ENCODE data around the gene ESAM. TPM values are rescaled to one million over a fixed set of nuclear protein-coding genes. Genes with fewer than 3 reads are reported as not detected.

The ESAM gene
- total and polyA plus RNA-seq, 2 of the 8 experiments (the other 6 are each of a cell fraction or from before 2014, with no cell fraction given): 0.09 TPM; not detected in 1

DNA sequence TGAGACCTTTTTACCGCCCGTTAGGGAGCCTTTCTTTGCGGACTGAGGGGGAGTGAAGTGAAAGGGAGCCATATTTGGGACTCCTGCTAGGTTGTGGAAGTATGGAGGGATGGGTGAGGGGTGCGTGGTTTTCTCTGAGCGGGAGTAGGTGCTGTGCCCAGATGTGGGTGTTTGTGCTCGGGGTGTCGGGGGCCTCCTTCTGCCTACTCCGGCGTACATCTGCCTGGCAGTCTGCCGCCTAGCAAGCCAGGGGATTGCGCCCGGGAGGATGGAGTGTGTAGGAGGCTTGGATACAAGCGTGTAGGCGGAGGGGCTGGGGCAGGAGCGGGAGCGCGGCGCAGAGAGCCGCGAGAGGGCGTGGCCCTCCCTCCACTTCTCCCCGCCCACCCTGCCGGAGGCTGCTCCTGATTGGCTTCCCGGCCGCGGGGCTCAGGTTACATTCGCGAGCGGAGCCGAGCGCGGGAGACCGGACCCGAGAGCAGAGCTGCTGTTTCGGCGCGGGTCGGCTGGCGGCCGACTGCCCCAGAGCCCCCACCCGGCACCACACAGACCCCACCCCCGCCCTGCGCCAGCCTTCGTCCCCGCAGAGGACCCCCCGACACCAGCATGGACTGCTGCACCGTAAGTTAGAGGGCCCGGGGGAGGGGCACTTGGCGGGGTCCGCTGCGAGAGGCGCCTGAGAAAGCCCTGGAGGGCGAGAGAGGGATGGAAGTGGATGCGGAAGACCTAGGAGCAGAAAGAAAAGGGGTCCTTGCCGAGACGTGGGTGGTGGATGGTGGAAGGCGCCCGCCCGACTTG is 22.4 kb downstream of the ESAM start, which contains the start of gene NRGN:
NRGN (plus strand) TSS at position 464 of the 798 bp plus-strand sequence; CDS start at position 607, 143 bp downstream.
- Histone ChIP-seq H3K4me2 (ENCODE audit: insufficient read depth in 1 of 2, low read depth in 2 of 2, low read length in 2 of 2) (peak within 1 kb of the TSS; percentile 75 to 97), H3K36me3 (ENCODE audit: control insufficient read depth in 2 of 4, insufficient read depth in 4 of 4, low read length in 3 of 4) (no peaks in the 10 kb centered on the region), H2BK5ac (ENCODE audit: low read depth, low read length) (no peak within 1 kb of the TSS), H3K56ac (replicated peaks; ENCODE audit: insufficient read length, low read depth, low read length) (peak within 1 kb of the TSS; percentile 32), H3K4ac (replicated peaks; ENCODE audit: insufficient read length, low read depth, low read length) (peak within 1 kb of the TSS; percentile 21), H2BK120ac (replicated peaks; ENCODE audit: low read depth, low read length) (no peak within 1 kb of the TSS), H2BK12ac (ENCODE audit: low read depth, low read length) (peak within 1 kb of the TSS; percentile 17; the same call in 1 of the 2 replicates), H4K91ac (replicated peaks; ENCODE audit: insufficient read length, low read length) (no peak within 1 kb of the TSS), H2AFZ (ENCODE audit: low read length) (no peak within 1 kb of the TSS), H3K23ac (ENCODE audit: insufficient read length) (no peak within 1 kb of the TSS), H4K20me1 (replicated peaks in 1 of 2; ENCODE audit: control insufficient read depth in 1 of 2, insufficient read depth in 2 of 2, low read length in 2 of 2) (peaks cover 10 to 15% of the 10 kb centered on the region in 2 experiments), H3K79me2 (ENCODE audit: control insufficient read depth in 1 of 2, insufficient read depth in 2 of 2, low read length in 2 of 2) (no peaks in the 10 kb centered on the region), H3K14ac (ENCODE audit: insufficient read length) (no peak within 1 kb of the TSS), H2BK15ac (ENCODE audit: low read length) (no peak within 1 kb of the TSS), H3K79me1 (ENCODE audit: low read depth, low read length) (no peaks in the 10 kb centered on the region), H2AK5ac (ENCODE audit: low read depth, low read length) (no peak within 1 kb of the TSS), H3K9ac (replicated peaks in 1 of 4; ENCODE audit: extremely low read depth in 1 of 4, low read depth in 3 of 4, low read length in 3 of 4) (0 out of 7 replicates have a peak within 1 kb of the TSS, but pooled peaks of 1 of the 4 experiments have one; percentile 1), H3K9me3 (ENCODE audit: insufficient read depth in 2 of 2, low read depth in 1 of 2, low read length in 1 of 2) (no peaks in the 10 kb centered on the region), H3K4me3 (ENCODE audit: extremely low read depth in 1 of 4, insufficient read depth in 2 of 4, low read depth in 3 of 4, low read length in 4 of 4) (peak within 1 kb of the TSS; percentile 40 to 68 (median 62)), H3K23me2 (ENCODE audit: low read depth, low read length) (peaks cover 9% of the 10 kb centered on the region), H4K5ac (ENCODE audit: insufficient read length, low read depth, low read length) (no peak within 1 kb of the TSS), H4K8ac (ENCODE audit: extremely low read depth, insufficient read depth, low read length) (no peak within 1 kb of the TSS), H2BK20ac (ENCODE audit: low read length) (no peak within 1 kb of the TSS), H3K27ac (ENCODE audit: low read depth, low read length) (no peak within 1 kb of the TSS), H3K27me3 (replicated peaks in 1 of 4; ENCODE audit: control insufficient read depth in 3 of 4, extremely low read depth in 1 of 4, insufficient read depth in 3 of 4, low read length in 3 of 4) (peaks cover 69 to 93% (median 83%) of the 10 kb centered on the region in 4 experiments), H3K18ac (ENCODE audit: extremely low read depth, low read length) (no peak within 1 kb of the TSS), H3K4me1 (replicated peaks in 1 of 4; ENCODE audit: control insufficient read depth in 3 of 4, insufficient read depth in 4 of 4, low read length in 3 of 4) (peaks cover 0 to 15% (median 2%) of the 10 kb centered on the region in 4 experiments; a peak in 5 of 7 replicates)
- peak; percentile 76 to 95 for DNase-seq (ENCODE audit: low read depth in 1 of 2, low spot score in 2 of 2)
- ChIA-PET CTCF (ENCODE audit: partially characterized antibody) (interaction anchor here (0.9 to 21.1 kb wide), 12 partner anchors 14 to 137 kb away, joined by 3 to 382 read pairs (median 6); partner anchors contain the start of genes ESAM, ROBO3 and VSIG2), POLR2A (ENCODE audit: partially characterized antibody) (interaction anchor here (0.9 to 1.5 kb wide), 6 partner anchors 8 to 67 kb away, joined by 3 to 7 read pairs (median 3); no protein-coding TSS in a partner anchor)
- no peak for FAIRE-seq
- WGBS, 2 experiments (ENCODE audit: extremely low coverage in 1 of 2, insufficient coverage in 1 of 2, insufficient read length in 1 of 2, insufficient replicate concordance in 2 of 2, low coverage in 1 of 2, low lambda C conversion rate in 2 of 2, missing lambda C conversion rate in 1 of 2): 4% methylated on average over 32 of the region's 59 CpGs; no CpG with 5 or more reads in 1 of the 2 experiments
- TF ChIP-seq FOSL1 (IDR thresholded peaks at IDR 0.05; ENCODE audit: insufficient read depth, low read depth, low read length): no peak
- TF ChIP-seq ATF2 (IDR thresholded peaks at IDR 0.05; ENCODE audit: low read length): no peak
- TF ChIP-seq BRCA1 (IDR thresholded peaks at IDR 0.05; ENCODE audit: low read depth, low read length): no peak
- no peak for TF ChIP-seq TCF12 (IDR thresholded peaks at IDR 0.05; ENCODE audit: low read depth, low read length)
- TF ChIP-seq RNF2 (IDR thresholded peaks at IDR 0.05; ENCODE audit: borderline replicate concordance, low read depth, low read length, missing control alignments, poor library complexity, severe bottlenecking): no peak
- TF ChIP-seq KDM4A (IDR thresholded peaks at IDR 0.05; ENCODE audit: low read depth, low read length, severe bottlenecking): peak; percentile 72
- TF ChIP-seq, protein P1, sequence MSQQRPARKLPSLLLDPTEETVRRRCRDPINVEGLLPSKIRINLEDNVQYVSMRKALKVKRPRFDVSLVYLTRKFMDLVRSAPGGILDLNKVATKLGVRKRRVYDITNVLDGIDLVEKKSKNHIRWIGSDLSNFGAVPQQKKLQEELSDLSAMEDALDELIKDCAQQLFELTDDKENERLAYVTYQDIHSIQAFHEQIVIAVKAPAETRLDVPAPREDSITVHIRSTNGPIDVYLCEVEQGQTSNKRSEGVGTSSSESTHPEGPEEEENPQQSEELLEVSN (IDR thresholded peaks at IDR 0.05): no peak
- no peak for TF ChIP-seq CBX5 (IDR thresholded peaks at IDR 0.05; ENCODE audit: low read depth, low read length)
